Aorta (tissue), 4 donors: ENCODE results near the gene DNAJC17. TPM values are rescaled to one million over a fixed set of nuclear protein-coding genes. Genes with fewer than 3 reads are reported as not detected.

Experiments
- polyA plus RNA-seq, 2 donors: library from polyadenylated mRNA; stranded (reverse); fragments of 200-250 nt; gene quantifications; one replicate each; pipeline ENCODE4 v1.2.3, GENCODE V29; 2013
- total RNA-seq, 2 donors: library from RNA; stranded (reverse); fragmentation: NEBNext Ultra II Directional; extraction: Animal tissue kit (Norgen Biotek cat#: 25700); gene quantifications; one replicate each; pipeline ENCODE4 v1.2.1, GENCODE V29; 2021
- donor health status: healthy with polysubstance abuse.
- donor health status: Bipolar disorder and iron deficiency.
- donor health status: DM: no; HTN: no; CAD: no.
- donor health status: DM: yes; HTN: yes; CAD: no.

Gene DNAJC17
- total and polyA plus RNA-seq, 4 donors = 20.5 to 75.9 (median 32.0) TPM

Other genes starting within 250 kb of the DNAJC17 start
- gene CCDC32, start 242.4 kb downstream of the DNAJC17 start, total RNA-seq = 10 to 100 TPM; 32.0 to 34.0 TPM
- gene CCDC32, start 242.4 kb downstream of the DNAJC17 start, polyA plus RNA-seq = 10 to 100 TPM; 18.8 to 27.4 TPM
- gene RPUSD2, start 238.2 kb downstream of the DNAJC17 start, total RNA-seq = 1 to 10 TPM; 4.8 to 6.1 TPM
- 1 to 10 TPM; 3.4 to 4.4 TPM for gene RPUSD2, start 238.2 kb downstream of the DNAJC17 start, polyA plus RNA-seq
- 1 to 10 TPM in 1 of 2 donors, under 1 TPM in 1; 0.42 to 1.6 TPM for gene KNL1, start 213.2 kb downstream of the DNAJC17 start, total RNA-seq
- under 1 TPM; 0.03 to 0.50 TPM for gene KNL1, start 213.2 kb downstream of the DNAJC17 start, polyA plus RNA-seq
- gene RAD51, start 112.3 kb downstream of the DNAJC17 start, total RNA-seq = under 1 TPM; 0.42 to 0.87 TPM
- gene RAD51, start 112.3 kb downstream of the DNAJC17 start, polyA plus RNA-seq = under 1 TPM; 0.33 to 0.50 TPM
- gene RMDN3, start 52.2 kb downstream of the DNAJC17 start, total RNA-seq = 10 to 100 TPM; 21.1 to 29.1 TPM
- 10 to 100 TPM; 27.3 to 29.2 TPM for gene RMDN3, start 52.2 kb downstream of the DNAJC17 start, polyA plus RNA-seq
- 1 to 10 TPM; 4.5 to 7.7 TPM for gene GCHFR, start 43.4 kb downstream of the DNAJC17 start, total RNA-seq
- 10 to 100 TPM; 21.0 to 48.2 TPM for gene GCHFR, start 43.4 kb downstream of the DNAJC17 start, polyA plus RNA-seq
- gene C15orf62, start 37.5 kb downstream of the DNAJC17 start, total RNA-seq = under 1 TPM; 0.19 to 0.87 TPM
- gene C15orf62, start 37.5 kb downstream of the DNAJC17 start, polyA plus RNA-seq = under 1 TPM in 1 of 2 donors, not detected in 1; 0.97 TPM
- 10 to 100 TPM in 1 of 2 donors, 1 to 10 TPM in 1; 9.3 to 17.4 TPM for gene ZFYVE19, start 384 bp downstream of the DNAJC17 start, total RNA-seq
- gene ZFYVE19, start 384 bp downstream of the DNAJC17 start, polyA plus RNA-seq = 10 to 100 TPM; 14.5 to 48.0 TPM
- not detected for gene PPP1R14D, start 21.2 kb upstream of the DNAJC17 start, total RNA-seq
- 10 to 100 TPM in 1 of 2 donors, not detected in 1; 22.3 TPM for gene PPP1R14D, start 21.2 kb upstream of the DNAJC17 start, polyA plus RNA-seq
- gene SPINT1, start 36.6 kb upstream of the DNAJC17 start, total RNA-seq = 1 to 10 TPM; 2.4 to 3.9 TPM
- 10 to 100 TPM in 1 of 2 donors, 1 to 10 TPM in 1; 1.9 to 15.5 TPM for gene SPINT1, start 36.6 kb upstream of the DNAJC17 start, polyA plus RNA-seq
- under 1 TPM; 0.19 to 0.30 TPM for gene RHOV, start 66.8 kb upstream of the DNAJC17 start, total RNA-seq
- under 1 TPM in 1 of 2 donors, not detected in 1; 0.15 TPM for gene RHOV, start 66.8 kb upstream of the DNAJC17 start, polyA plus RNA-seq
- 10 to 100 TPM; 18.6 to 22.5 TPM for gene VPS18, start 87.0 kb upstream of the DNAJC17 start, total RNA-seq
- gene VPS18, start 87.0 kb upstream of the DNAJC17 start, polyA plus RNA-seq = 10 to 100 TPM in 1 of 2 donors, 1 to 10 TPM in 1; 5.5 to 10.3 TPM
- 10 to 100 TPM in 1 of 2 donors, 1 to 10 TPM in 1; 9.7 to 28.4 TPM for gene DLL4, start 121.9 kb upstream of the DNAJC17 start, total RNA-seq
- gene DLL4, start 121.9 kb upstream of the DNAJC17 start, polyA plus RNA-seq = under 1 TPM; 0.20 to 0.38 TPM
- 1 to 10 TPM; 2.1 to 5.3 TPM for gene CHAC1, start 146.0 kb upstream of the DNAJC17 start, total RNA-seq
- gene CHAC1, start 146.0 kb upstream of the DNAJC17 start, polyA plus RNA-seq = 1 to 10 TPM; 1.2 to 4.5 TPM